ENCODE data around the gene ATP10A.
"Not testable (repeated sequence)": the region's sequence is repeated elsewhere in the genome, so short reads cannot be mapped to it uniquely, and the experiment has no call there.

The ATP10A gene

DNA sequence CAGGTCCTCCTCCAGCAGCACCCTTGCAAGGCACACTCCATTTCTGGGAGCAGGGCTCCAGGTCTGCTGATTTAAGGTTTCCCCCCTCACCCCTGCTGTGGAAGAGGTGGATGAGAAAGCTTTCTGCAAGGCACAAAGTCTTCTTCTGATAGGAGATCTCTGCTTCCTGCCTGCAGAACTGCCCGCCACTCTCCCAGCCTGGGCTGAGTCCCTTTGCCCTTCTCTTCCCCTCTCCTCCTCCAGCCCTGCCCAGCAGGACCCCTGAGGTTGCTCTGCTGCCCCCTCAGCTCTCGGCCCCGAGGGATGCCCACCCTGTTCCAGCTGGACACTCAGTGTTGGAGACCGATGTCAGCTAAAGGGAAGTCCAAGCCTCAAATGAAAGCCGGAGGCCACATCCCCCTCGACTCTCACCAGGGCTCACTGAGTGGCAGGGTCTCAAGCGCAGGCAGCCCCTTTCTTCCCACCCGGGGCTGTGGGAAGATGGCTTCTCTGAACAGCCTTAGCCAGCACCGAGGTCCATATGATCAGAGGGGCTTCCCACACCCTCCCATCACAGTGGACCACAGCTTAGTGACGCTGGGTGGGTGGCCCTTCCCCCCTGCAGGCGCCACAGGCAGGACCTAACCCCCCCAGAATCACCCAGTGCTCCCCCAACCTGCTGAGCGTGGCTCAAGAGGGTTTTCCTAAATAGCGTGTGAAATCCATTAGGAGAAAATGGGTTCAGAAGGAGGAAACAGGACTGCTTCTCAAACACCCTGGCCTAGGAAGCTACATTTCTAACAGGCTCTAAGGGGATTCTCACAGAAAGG, 4.0 kb downstream of the ATP10A start:
- no peak for DNase-seq (ENCODE audit: low read depth)

DNA sequence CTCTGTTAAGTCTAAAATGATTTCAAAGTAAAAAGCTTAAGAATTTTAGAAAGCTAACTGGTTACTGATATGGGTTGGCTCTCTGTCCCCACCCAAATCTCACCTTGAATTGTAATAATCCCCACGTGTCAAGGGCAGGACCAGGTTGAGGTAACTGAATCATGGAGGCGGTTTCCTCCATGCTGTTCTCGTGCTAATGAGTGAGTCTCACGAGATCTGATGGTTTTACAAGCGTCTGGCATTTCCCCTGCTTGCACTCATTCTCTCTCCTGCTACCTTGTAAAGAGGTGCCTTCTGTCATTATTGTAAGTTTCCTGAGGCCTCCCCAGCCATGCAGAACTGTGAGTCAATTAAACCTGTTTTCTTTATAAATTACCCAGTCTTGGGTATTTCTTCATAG, 7.1 kb downstream of the ATP10A start:
- DNase-seq (ENCODE audit: low read depth) = not testable (repeated sequence)

DNA sequence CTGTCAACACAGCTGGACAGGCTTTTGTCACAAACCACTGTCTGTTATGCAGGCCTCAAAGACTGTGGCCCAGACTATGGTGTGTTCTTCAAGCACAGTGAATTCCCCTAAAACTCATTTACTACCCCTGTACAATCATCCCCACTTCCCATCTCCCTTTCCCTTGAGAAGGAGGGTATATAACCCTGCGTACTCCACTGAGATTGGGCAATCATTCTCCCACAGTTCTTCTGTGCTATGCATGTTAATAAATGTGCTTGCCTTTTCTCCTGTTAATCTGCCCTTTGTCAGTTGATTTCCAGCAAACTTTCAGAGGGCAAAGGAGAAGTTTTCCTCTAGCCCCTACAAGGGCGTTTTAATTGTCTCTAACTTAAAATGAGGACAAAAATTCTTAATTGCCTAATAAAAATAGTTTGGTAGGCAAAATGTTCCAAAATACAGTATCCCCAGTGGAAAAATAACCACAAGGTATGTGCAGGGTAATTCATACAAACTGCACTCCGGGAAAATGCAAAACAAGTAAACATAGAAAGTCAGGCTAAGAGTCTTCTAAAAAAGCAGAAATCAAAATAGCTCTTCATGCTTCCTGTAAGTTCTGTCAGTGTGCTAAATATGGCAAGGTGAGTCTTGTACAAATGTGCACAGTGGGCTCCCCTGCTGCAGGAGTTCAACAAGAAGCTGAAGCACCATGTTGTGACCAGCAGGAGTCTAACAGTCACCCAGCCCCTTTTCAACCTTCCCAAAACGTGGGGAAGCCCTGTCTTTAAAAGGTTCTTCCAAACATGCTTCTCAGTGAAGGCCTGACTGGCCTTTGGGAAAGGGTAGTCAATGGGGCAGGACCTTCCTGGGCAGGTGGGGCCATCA, 10.2 kb downstream of the ATP10A start:
- no peak for DNase-seq (ENCODE audit: low read depth)

DNA sequence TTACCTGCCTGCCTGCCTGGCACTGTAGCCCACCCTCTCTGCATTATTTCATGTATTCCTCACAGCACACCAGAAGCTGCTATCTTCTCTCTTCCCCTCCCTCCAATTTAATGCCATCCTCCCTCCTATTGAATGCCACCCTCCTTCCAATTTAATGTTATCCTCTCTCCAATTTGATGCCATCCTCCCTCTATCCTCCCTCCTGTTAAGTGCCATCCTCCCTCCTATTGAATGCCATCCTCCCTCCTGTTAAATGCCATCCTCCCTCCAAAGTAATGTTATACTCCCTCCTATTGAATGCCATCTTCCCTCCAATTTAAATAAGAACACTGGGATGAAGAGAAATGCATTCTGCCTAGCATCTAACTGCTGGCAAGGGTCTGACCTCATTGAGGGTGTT, 11.1 kb downstream of the ATP10A start:
- DNase-seq (ENCODE audit: low read depth) = no peak

DNA sequence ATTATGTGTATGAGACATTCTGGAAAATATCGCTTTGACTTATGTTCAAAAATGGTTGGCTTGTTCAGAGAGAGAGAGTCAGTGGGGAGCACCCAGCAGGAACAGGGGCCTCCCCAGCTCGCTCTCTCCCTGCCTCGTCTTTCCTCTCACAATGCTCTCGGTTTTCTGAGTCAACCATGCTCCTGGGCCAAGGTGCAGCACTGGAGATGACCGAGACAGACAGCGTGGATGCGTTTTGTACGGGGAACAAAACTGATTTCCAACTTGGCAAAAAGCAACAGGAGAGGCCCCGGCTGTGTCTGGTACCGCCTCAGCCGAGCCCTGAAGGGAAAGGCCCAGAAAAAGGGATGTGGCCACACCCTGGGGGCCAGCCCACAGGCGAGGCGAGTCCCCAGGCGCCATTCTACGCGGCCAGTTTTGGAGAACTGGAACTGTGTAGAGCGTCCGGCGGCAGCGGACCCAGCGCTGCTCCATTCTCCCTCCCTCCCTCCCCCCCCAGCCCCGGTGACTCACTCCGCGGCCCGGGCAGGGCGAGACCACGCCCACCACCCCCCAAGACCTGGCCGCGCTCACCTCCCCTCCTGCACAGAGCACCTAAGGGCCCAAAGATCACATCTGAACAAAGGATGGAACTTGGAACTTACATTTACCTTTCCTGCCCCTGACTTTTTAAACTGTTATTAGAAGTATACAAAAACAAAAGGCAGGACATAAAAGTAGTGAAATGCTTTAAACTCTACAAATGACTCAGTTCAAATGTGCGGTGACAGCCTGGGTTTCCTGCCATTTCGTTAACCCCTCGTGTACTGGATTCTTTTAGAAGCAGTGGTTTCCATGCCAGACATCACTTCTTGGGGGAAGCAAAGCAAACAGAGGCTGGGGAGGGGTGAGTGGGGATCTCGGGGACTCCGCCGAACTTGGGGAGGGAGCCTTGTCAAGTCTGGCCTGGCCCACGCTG, 12.7 kb downstream of the ATP10A start:
- DNase-seq (ENCODE audit: low read depth) = no peak

DNA sequence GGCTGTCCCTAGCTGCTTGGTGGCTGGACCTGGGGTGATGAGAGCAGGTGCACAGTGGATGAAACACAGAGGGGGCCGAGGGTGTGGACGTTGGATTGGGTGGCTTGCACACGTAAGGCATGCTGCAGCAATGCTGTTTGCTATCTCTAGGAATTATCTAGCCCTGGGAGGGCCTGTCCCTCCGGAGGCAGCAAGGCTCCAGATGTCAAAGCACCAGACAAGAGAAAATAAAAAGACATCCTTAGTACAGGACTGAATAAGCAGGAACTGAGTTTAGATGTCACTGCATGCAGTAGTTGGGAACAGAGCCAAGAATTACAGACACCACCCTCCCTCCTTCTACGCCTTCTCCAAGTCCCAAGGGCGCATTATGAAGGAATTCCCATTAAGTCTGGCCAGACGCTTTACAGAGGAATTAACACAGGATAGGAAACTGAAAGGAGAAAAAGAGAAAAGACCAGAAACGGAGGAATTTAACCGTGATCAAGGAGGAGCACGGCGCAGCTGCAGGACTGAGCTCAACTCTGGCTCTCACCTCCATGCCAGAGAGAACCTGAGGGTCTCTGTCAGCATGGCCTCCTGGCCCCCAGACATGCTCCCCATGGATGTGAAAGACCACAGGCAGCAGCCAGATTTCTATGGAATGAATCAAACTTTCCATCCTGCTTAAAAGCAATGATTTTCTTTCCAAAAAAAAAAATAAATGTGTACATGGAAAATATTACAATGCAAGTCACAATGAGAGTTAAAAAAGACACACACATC, 13.8 kb downstream of the ATP10A start:
- no peak for DNase-seq (ENCODE audit: low read depth)

DNA sequence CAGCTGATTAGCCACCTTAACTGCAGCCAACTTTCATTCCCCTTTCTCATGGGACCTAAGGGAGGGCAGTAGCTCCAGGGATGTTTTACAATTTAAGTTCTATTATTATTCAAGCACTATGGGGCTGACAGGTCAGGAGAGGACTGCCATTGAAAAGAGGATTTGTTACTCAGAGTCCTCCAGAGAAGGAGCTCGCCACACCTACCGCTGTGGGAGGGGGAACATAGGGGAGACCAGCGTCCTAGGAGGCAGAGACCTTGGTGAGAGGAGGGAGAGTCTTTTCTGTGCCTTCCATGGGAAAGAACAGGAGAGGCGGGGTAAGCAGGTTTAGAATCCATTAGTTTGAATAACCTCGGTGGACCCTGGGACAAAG, 14.4 kb downstream of the ATP10A start:
- DNase-seq (ENCODE audit: low read depth) = no peak

DNA sequence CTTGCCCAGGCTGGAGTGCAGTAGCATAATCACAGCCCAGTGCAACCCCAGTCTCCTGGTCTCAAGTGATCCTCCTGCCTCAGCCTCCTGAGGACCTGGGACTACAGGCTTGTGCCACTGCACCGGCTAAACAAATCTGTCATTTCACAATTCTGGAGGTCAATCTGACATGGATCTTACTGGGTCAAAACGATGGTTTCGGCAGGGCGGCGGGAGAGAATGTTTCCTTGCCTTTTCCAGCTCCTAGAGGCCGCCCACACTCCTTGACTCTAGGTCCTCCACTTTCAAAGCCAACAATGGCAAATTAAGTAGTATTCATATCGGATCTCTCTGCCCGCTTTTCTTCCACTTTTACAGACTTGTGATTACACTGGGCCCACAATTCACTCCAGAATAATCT, 14.8 kb downstream of the ATP10A start:
- DNase-seq (ENCODE audit: low read depth) = no peak

DNA sequence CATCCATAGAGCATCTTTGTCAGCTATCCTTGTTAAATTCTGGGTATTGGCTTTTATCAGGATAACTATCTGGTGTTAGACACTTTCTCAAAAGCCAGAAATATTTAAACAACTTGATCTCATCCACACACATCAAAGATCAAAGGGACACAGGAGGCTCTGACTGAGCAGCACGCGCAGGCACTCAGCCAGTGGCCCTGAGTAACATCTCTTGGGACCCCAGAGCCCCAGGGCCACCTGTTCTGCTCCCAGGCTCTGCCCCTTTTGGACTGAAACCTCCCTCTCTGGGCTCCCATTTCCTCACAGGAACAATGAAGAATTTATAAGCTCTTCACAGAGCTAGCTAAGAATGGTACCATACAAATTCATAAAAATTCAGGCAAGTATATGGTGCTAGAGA, 16.1 kb downstream of the ATP10A start:
- no peak for DNase-seq (ENCODE audit: low read depth)

DNA sequence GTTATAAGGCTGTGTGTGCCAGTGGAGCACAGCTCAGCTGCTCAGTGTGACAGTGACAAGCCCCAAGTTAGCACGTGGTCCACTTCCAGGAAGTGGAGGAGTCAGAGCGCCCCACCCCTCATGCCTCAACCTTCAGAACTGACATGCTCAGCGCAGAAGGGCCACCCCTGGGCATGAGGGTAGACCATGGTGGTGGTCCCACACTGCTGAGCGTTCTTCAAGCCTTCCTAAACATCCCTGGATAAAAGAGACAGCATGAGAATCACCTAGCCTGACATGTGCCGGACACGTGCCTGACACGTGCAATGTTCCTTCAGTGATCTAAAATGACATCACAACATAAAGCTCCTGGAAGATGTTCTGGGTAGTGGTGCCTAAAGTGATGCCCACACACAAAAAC, 16.8 kb downstream of the ATP10A start:
- DNase-seq (ENCODE audit: low read depth) = no peak

DNA sequence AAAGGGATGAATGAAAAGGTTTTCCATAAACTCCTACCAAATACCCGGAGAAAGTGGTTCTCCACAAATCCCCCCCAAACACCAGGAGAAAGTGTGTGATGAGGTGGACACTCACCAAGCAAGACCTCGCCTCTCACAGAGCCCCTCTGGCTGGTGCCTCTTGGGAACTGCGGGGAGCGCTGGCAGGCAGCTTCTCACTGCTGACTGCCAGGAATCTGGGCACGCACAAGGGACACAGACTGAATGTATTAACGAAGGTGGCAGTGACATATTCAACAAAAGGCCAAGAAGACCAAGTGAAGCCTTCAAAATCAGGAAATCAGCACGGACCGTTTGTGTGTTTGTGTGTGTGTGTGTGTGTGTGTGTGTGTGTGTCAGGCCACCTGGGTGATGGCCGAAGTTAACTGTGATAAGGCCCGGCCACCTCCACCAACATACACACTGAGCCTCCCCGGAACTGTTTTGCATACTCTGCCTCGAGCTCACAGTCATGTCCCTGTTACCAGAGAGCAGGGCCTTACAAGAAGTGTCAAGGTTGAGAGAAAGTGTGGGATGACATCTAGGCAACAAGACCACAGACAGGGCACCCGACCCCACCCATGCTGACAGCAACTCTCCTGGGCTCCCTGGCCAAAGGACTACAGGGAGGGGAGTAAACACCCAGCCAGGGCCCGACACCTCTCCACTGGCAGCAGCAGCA, 18.0 kb downstream of the ATP10A start:
- DNase-seq (ENCODE audit: low read depth) = no peak

DNA sequence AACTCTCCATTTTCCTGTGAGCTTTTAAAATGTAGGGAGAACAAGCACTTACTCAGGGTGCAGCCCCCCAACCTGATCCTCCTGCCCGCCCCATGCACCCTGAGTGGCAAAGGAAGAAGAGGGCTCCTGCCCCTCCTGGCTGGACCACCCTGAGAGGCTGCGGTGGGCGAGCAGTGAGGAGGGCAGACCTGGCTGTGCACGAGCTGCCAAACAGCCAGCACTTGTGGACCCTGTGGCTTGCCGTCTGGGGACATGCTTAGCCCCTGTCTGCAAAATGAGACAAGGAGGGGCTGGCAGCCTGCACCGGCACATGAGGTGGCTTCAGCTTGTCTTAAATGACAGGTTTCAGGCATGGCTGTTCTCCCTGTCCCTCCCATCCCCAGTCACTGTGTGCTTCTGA, 18.6 kb downstream of the ATP10A start:
- no peak for DNase-seq (ENCODE audit: low read depth)

DNA sequence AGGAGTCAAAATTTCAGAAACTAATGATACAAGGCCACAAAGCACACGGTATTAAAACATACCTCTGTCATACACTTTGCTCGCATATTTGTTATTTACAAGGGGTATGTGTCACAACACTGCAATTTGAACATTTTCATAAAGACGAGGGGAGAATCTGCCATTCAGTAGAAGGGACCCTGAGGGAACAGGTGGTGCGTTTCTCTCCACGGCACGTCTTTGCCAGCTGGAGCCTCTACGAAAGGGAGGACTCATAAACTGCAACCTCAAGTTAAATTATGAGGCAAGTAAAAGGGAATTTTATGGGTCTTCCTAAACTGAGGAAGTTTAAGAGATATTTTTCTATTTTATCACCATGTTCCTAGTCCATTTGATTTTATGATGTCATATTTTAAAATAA, 19.1 kb downstream of the ATP10A start:
- DNase-seq (ENCODE audit: low read depth) = no peak

DNA sequence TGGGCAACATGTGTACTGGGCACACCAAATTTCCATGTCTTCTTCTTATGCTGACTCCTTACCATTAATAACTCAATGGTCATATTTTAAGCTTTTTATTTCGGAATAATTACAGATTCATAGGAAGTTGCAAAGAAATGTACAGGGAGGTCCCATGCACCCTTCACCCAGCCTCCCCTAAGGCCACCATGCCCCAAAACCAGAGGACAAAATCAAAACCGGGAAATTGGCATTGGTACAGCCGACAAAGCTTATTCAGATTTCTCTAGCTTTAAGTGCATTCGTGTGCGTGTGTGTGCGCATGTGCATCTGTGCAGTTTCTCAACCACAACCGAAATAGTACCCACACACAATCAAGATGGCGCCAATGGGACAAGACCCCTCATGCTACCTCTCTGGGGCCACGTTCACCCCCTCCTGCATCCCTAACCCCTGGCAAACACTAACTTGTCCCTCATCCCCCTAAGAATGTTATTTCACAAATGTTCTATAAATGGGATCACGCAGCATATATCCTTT, 23.4 kb downstream of the ATP10A start:
- DNase-seq (ENCODE audit: low read depth) = no peak

DNA sequence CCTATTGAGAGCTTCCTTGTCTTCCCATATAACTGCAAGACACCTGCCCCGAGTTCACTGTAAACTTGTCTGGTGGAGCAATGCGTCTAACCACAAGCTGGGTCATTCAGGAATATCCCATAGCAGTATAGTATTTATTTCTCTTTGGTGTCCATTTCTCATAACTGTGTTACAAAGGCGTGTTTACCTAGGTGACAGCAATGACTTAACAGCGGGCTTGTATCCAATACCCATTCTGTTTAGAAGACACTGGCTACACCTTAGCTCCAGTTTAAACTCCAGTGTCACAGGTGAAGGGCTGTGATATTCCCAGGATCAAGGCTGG, 24.3 kb downstream of the ATP10A start:
- DNase-seq (ENCODE audit: low read depth) = no peak

DNA sequence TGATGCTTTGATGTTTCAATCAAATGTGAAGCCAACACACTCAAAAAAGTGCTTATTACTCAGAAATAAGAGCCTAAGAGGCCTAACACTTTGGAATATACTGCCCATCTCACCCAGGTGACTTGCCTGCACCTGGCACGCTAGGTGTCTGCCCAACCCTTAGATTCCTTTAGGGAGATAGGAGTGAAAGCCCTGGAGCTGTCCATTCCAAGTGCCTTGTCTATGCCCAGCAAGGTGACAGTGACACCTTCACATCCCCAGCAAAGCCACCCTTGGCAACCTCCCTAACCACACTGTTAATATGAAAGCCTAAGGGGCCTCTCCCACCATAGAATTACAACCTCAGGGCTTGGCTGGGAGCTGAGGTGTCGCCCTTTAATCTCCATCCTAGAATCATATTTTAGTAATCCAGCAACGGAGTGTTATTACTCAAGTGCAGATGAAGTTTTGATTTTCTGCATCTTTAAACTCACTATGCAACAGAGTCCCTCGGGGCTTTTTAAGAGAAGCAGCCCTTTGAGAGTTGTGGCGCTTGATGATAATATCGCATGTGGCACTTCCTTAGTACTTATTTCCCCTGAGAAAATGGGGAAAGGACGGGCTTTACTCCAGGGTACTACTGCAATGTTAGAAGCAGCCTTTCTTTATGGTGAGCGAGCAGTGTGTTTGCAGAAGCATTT, 24.8 kb downstream of the ATP10A start:
- DNase-seq (ENCODE audit: low read depth) = no peak

DNA sequence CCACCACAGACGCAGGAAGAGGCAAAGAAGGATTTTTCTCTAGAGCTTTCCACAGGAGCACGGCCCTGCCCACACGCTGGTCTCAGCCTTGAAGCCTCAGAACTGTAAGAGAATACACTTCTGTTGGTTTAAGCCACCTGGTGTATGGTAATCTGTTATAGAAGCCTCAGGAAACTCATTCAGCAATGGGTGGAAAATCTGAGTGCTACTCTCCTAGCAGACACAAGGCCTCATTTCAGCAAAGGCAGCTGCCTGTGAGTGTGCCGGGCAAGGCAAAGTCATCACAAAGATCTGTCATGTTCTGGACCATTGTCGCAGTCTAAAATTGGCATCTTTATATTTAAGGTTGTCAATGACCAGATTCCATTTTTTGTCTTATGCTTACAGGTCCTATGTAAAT, 31.0 kb downstream of the ATP10A start:
- DNase-seq (ENCODE audit: low read depth) = no peak

DNA sequence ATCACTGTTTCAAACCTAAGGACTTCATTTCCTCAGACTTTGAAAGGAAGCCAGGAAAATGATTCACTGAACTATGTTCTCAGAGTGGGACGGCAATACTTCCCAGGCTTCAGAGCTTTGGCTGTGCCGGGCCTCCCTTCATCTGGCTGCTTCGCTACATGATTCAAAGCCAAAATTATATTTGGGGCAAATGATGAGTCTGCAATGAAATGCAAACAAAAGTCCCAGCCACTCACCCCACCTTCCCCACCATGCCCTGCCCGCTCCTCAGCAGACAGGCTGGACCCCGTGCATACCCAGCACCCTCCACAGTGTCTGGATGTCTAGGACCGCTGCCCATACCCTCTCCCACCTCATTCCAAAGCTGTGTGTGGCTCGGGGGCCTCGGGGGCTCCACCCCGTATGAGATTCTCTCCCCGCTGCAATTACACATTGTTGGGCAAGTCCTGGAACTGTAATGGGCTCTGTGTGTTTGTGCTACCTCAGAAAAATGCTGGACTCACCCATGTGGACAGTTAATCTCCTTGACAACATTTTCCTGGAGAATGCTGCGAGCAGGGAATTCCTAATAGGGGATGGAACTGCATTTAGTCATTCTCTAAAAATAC, 32.2 kb downstream of the ATP10A start:
- no peak for DNase-seq (ENCODE audit: low read depth)

DNA sequence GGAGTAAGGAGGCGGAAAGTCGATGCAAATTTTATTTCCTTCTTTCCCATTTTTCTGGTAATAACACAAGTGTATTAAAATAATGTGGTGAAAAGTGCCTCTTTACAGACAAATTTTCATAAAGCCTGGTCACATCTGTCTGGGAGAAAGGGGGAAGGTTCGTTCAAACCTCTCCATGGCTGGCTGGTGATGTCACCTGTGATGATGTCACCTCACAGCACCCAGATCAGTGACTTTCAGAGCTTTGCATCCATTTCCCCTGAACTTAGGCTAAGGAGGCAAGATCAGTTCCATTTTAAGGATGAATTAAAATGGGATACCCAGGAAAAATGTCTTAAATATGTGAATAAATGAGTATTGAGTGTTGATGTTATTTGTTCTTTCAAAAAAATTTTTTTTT, 34.1 kb downstream of the ATP10A start:
- no peak for DNase-seq (ENCODE audit: low read depth)

DNA sequence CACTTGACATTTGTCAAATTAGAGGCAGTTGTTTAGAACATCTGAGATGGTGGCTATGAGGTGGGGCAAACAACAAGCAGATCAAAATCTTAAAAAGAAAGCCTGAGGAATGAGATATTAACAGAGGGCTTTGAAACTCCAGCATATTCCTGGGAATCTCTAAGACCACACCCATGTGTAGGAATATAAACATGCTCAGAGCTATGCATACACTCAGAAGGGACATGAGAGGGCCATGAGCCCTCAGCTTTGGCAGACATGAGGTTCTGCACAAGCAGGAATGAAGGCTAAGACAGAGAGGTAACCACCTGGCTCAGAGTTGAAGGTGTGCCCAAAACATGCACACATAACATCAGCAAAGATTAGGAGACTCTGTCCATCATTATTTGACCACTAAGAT, 37.9 kb downstream of the ATP10A start:
- no peak for DNase-seq (ENCODE audit: low read depth)

Measured in HS-27A (cell line).